ENCODE measurements around the gene ZNF662. TPM values are rescaled to one million over a fixed set of nuclear protein-coding genes. Genes with fewer than 3 reads are reported as not detected.
A peak's percentile ranks its signal among the peaks of the same experiment; 100 is the strongest.

ZNF662 gene
- total and polyA plus RNA-seq, 2 donors from 2014 or later, result 4.9 to 12.8 TPM

GRCh38 chr3:42884324-42884723, 21.6 kb upstream of the ZNF662 start:
- peaks cover 0 to 9% (median 3%) of the 10 kb centered on the region in 3 donors for H3K4me1 ChIP-seq (ENCODE audit: control insufficient read depth in 2 of 3, insufficient read depth in 2 of 3, low read depth in 1 of 3, low read length in 3 of 3)
- H3K9ac ChIP-seq (ENCODE audit: low read length in 3 of 3), result no peak overlapping the region
- DNase-seq, result no peak
- intact Hi-C loops (cut with DNase I), result no loop called here
- H3K36me3 ChIP-seq (ENCODE audit: control insufficient read depth in 2 of 3, insufficient read depth in 3 of 3, low read length in 3 of 3), result no peaks in the 10 kb centered on the region
- H3K27ac ChIP-seq (ENCODE audit: low read depth in 2 of 2, low read length in 2 of 2), result no peak overlapping the region
- no peak for FAIRE-seq
- H3K9me3 ChIP-seq (ENCODE audit: control insufficient read depth in 2 of 3, insufficient read depth in 1 of 3, low read length in 3 of 3), result no peaks in the 10 kb centered on the region
- no peaks in the 10 kb centered on the region for H3K27me3 ChIP-seq (ENCODE audit: control insufficient read depth, insufficient read depth, low read length)
- TF ChIP-seq CTCF (IDR thresholded peaks at IDR 0.05; ENCODE audit: borderline replicate concordance, extremely low read depth, insufficient read depth), result no peak
- H3K4me3 ChIP-seq (ENCODE audit: low read length in 3 of 3), result no peak overlapping the region

GRCh38 chr3:42886294-42886822, 19.6 kb upstream of the ZNF662 start:
- Histone ChIP-seq H3K27me3 (ENCODE audit: control insufficient read depth, insufficient read depth, low read length) (no peaks in the 10 kb centered on the region), H3K27ac (ENCODE audit: low read depth in 2 of 2, low read length in 2 of 2) (no peak overlapping the region), H3K9ac (ENCODE audit: low read length in 3 of 3) (no peak overlapping the region), H3K4me3 (ENCODE audit: low read length in 3 of 3) (no peak overlapping the region), H3K36me3 (ENCODE audit: control insufficient read depth in 2 of 3, insufficient read depth in 3 of 3, low read length in 3 of 3) (no peaks in the 10 kb centered on the region), H3K9me3 (ENCODE audit: control insufficient read depth in 2 of 3, insufficient read depth in 1 of 3, low read length in 3 of 3) (no peaks in the 10 kb centered on the region), H3K4me1 (ENCODE audit: control insufficient read depth in 2 of 3, insufficient read depth in 2 of 3, low read depth in 1 of 3, low read length in 3 of 3) (no peaks in the 10 kb centered on the region)
- intact Hi-C loops (cut with DNase I), result no loop called here
- no peak for DNase-seq
- FAIRE-seq, result no peak
- TF ChIP-seq CTCF (IDR thresholded peaks at IDR 0.05; ENCODE audit: borderline replicate concordance, extremely low read depth, insufficient read depth), result no peak

- DNase-seq (no peak), FAIRE-seq (no peak)
- Histone ChIP-seq H3K27ac (ENCODE audit: low read depth in 2 of 2, low read length in 2 of 2) (no peak overlapping the region), H3K27me3 (ENCODE audit: control insufficient read depth, insufficient read depth, low read length) (no peaks in the 10 kb centered on the region), H3K9ac (ENCODE audit: low read length in 3 of 3) (no peak overlapping the region), H3K36me3 (ENCODE audit: control insufficient read depth in 2 of 3, insufficient read depth in 3 of 3, low read length in 3 of 3) (no peaks in the 10 kb centered on the region), H3K4me1 (ENCODE audit: control insufficient read depth in 2 of 3, insufficient read depth in 2 of 3, low read depth in 1 of 3, low read length in 3 of 3) (no peaks in the 10 kb centered on the region), H3K9me3 (ENCODE audit: control insufficient read depth in 2 of 3, insufficient read depth in 1 of 3, low read length in 3 of 3) (no peaks in the 10 kb centered on the region), H3K4me3 (ENCODE audit: low read length in 3 of 3) (no peak overlapping the region)
- TF ChIP-seq CTCF (IDR thresholded peaks at IDR 0.05; ENCODE audit: borderline replicate concordance, extremely low read depth, insufficient read depth), result no peak
- intact Hi-C loops (cut with DNase I), result no loop called here
Observed at GRCh38 chr3:42887084-42887483, 18.9 kb upstream of the ZNF662 start.

- no peak overlapping the region for H3K27ac ChIP-seq (ENCODE audit: low read depth in 2 of 2, low read length in 2 of 2)
Observed at GRCh38 chr3:42891042-42891441, 14.9 kb upstream of the ZNF662 start.

More at GRCh38 chr3:42891042-42891441, 14.9 kb upstream of the ZNF662 start:
- Histone ChIP-seq H3K36me3 (ENCODE audit: control insufficient read depth in 2 of 3, insufficient read depth in 3 of 3, low read length in 3 of 3) (no peaks in the 10 kb centered on the region), H3K9ac (ENCODE audit: low read length in 3 of 3) (no peak overlapping the region), H3K27me3 (ENCODE audit: control insufficient read depth, insufficient read depth, low read length) (no peaks in the 10 kb centered on the region), H3K4me3 (ENCODE audit: low read length in 3 of 3) (no peak overlapping the region), H3K9me3 (ENCODE audit: control insufficient read depth in 2 of 3, insufficient read depth in 1 of 3, low read length in 3 of 3) (no peaks in the 10 kb centered on the region), H3K4me1 (ENCODE audit: control insufficient read depth in 2 of 3, insufficient read depth in 2 of 3, low read depth in 1 of 3, low read length in 3 of 3) (no peaks in the 10 kb centered on the region)
- intact Hi-C loops (cut with DNase I), result no loop called here
- TF ChIP-seq CTCF (IDR thresholded peaks at IDR 0.05; ENCODE audit: borderline replicate concordance, extremely low read depth, insufficient read depth), result no peak
- DNase-seq (peak in 3 of 5 donors; percentile 18 to 56 (median 48)), FAIRE-seq (no peak)
